ENCODE data around the gene CA4. TPM values are rescaled to one million over a fixed set of nuclear protein-coding genes. Genes with fewer than 3 reads are reported as not detected.
"Not testable (repeated sequence)": the region's sequence is repeated elsewhere in the genome, so short reads cannot be mapped to it uniquely, and the experiment has no call there.

CA4 gene
- total and polyA plus RNA-seq, 10 donors, result 1.7 to 19.3 (median 8.1) TPM

DNA sequence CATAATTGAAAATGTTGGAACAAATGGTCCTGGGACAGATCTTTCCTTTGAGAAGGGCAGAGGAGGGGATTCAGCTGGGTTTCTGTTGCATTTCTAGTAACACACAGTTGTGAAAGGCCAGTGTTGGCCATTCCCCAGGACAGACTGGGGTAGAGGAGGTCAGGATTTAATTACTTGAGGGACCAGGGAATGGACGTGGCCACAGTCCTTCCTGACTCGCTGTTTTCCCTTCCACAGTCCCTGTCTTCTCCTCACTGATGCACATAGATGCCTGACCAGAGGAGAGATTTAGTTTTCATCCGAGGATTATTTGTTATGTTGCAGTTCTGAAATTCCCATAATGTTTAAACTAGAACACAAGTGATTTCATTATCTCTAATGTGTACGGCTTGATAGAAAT is 45.8 kb upstream of the CA4 start:
- no peak for DNase-seq
- Histone ChIP-seq H3K4me1 (peaks cover 0 to 26% (median 17%) of the 10 kb centered on the region in 6 donors), H3K36me3 (no peaks in the 10 kb centered on the region), H3K27me3 (replicated peaks in 1 of 7) (no peaks in the 10 kb centered on the region), H3K9me3 (no peaks in the 10 kb centered on the region), H3K4me3 (no peak overlapping the region), H3K27ac (no peak overlapping the region)
- TF ChIP-seq, protein P1, sequence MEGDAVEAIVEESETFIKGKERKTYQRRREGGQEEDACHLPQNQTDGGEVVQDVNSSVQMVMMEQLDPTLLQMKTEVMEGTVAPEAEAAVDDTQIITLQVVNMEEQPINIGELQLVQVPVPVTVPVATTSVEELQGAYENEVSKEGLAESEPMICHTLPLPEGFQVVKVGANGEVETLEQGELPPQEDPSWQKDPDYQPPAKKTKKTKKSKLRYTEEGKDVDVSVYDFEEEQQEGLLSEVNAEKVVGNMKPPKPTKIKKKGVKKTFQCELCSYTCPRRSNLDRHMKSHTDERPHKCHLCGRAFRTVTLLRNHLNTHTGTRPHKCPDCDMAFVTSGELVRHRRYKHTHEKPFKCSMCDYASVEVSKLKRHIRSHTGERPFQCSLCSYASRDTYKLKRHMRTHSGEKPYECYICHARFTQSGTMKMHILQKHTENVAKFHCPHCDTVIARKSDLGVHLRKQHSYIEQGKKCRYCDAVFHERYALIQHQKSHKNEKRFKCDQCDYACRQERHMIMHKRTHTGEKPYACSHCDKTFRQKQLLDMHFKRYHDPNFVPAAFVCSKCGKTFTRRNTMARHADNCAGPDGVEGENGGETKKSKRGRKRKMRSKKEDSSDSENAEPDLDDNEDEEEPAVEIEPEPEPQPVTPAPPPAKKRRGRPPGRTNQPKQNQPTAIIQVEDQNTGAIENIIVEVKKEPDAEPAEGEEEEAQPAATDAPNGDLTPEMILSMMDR (IDR thresholded peaks at IDR 0.05 in 8 of 11, conservative IDR thresholded peaks at IDR 0.05 in 3 of 11), result no peak
- TF ChIP-seq POLR2A (IDR thresholded peaks at IDR 0.05), result no peak
- no peak for TF ChIP-seq POLR2AphosphoS5 (IDR thresholded peaks at IDR 0.05)
- intact Hi-C loops (cut with DNase I; ENCODE audit: low total_unique reads), result no loop called here
- WGBS, 5 donors, result 87 to 96% (median 90%) methylated on average over 4 of the region's 4 CpGs

DNA sequence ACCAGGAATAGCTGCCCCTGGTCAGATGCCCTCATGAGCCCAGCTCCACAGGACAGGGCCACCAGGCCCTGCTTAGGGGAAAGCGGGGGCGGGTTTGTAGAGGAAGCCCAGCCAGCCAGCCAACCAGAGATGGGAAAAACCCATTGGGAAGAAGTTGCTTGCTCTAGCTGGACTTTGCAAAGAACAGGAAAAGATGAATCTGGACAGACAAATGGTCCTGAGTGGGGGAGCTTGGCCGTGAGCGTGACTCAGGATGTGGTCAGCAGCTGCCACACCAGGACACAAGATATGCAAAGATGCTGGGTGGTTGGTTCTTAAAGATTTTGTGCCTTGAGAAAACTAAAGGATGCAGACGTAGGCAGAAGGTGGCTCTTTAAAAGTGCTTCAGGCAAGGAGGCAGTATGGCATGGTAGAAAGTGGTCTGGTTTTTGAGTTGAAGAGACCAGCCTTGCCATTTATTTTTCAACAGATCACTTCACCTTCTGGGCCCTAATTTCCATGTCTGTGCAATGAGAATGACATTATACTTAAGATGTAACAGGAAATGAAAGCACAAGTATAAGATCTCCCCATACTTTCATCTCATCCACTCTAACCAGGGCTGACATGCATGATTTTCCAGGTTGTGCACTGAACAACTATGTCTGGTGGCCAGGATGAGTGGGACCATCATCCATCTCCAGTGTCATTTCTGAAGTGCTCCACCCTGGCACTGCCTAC is 43.3 kb upstream of the CA4 start:
- H3K27ac ChIP-seq, result no peak overlapping the region
- no peaks in the 10 kb centered on the region for H3K9me3 ChIP-seq
- H3K4me3 ChIP-seq, result no peak overlapping the region
- peaks cover 0 to 26% (median 17%) of the 10 kb centered on the region in 6 donors for H3K4me1 ChIP-seq
- no peak for DNase-seq
- peaks cover 0 to 5% (median 0%) of the 10 kb centered on the region in 7 donors for H3K27me3 ChIP-seq (replicated peaks in 1 of 7)
- WGBS, 5 donors, result 59 to 75% (median 71%) methylated on average over 5 of the region's 5 CpGs
- intact Hi-C loops (cut with DNase I; ENCODE audit: low total_unique reads), result no loop called here
- TF ChIP-seq POLR2A (IDR thresholded peaks at IDR 0.05) (no peak), POLR2AphosphoS5 (IDR thresholded peaks at IDR 0.05) (no peak)
- TF ChIP-seq, protein P1 (IDR thresholded peaks at IDR 0.05 in 8 of 11, conservative IDR thresholded peaks at IDR 0.05 in 3 of 11), result no peak
- H3K36me3 ChIP-seq, result no peaks in the 10 kb centered on the region

DNA sequence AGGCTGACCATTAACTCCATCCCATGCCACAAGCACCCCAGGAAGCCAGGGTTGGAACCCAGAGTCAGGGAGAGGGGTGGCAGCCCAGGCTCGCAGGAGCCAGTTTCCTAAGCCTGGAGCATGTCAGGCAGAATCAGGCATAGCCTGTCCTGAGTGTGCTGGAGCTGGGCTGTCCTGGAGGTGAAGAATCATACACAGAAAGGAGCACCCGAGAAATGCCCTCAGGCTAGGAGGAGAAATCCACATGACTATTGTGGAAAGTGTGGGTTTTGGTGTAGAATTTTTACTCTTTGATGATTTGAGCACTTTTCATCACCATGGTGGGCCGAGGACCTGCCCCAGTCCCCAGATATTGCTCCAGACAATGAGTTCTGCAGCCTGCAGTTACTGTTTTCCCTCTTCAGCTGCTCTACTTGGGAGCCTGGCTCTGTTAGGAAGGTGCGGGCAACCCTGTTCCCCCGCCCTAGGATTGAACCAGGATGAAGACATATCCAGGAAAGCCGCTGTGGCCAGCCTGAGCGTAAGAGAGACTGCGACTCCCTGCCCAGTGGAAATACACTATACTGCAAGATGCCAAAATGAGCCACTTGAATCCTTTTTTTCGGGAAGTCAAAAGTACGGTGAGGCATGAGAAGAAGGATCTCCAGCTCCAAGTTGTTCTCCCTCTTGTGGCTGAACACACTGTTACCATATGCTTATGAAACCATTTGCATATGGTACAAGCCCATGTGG is 42.1 kb upstream of the CA4 start:
- no peak for DNase-seq
- H3K27ac ChIP-seq, result no peak overlapping the region
- intact Hi-C loops (cut with DNase I; ENCODE audit: low total_unique reads), result no loop called here
- 86 to 92% (median 86%) methylated on average over 10 of the region's 10 CpGs for WGBS, 5 donors
- no peaks in the 10 kb centered on the region for H3K9me3 ChIP-seq
- TF ChIP-seq, protein P1 (IDR thresholded peaks at IDR 0.05 in 8 of 11, conservative IDR thresholded peaks at IDR 0.05 in 3 of 11), result no peak
- H3K4me3 ChIP-seq, result no peak overlapping the region
- H3K4me1 ChIP-seq, result peaks cover 0 to 18% (median 9%) of the 10 kb centered on the region in 6 donors
- no peaks in the 10 kb centered on the region for H3K36me3 ChIP-seq
- peaks cover 0 to 5% (median 0%) of the 10 kb centered on the region in 7 donors for H3K27me3 ChIP-seq (replicated peaks in 1 of 7)

DNA sequence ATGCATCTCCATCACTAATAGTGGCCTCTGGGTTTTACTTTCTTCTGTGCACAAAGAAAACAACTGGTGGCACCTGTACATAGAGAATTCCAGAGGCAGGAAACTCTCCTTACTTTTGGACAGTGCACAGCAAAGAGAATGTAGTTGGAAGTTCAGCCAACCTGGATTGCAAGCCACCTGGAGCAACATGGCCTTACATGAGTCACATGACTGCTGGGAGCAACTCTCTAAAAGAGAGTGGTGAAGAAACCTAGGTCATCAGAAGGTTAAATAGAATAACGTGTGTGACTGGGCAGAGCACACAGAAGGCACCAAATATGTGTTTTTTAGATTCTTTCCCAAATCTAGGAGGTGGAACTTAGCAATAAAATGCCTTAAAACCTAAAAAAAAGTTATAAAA is 41.5 kb upstream of the CA4 start:
- peaks cover 0 to 12% (median 3%) of the 10 kb centered on the region in 6 donors for H3K4me1 ChIP-seq
- H3K27ac ChIP-seq; intact Hi-C loops (cut with DNase I; ENCODE audit: low total_unique reads); H3K36me3 ChIP-seq; H3K9me3 ChIP-seq; H3K4me3 ChIP-seq; DNase-seq; H3K27me3 ChIP-seq (replicated peaks in 1 of 7): not testable (repeated sequence)
- 49 to 71% (median 54%) methylated on average over 1 of the region's 1 CpG for WGBS, 5 donors

Data from spleen (tissue), 11 donors.